HCEC 1CT (cell line): ENCODE data around the gene IP6K1.
"Not testable (repeated sequence)": the region's sequence is repeated elsewhere in the genome, so short reads cannot be mapped to it uniquely, and the experiment has no call there.

Experiments used
- DNase-seq: peaks from one replicate; pipeline ENCODE4 v3.0.0-alpha.2; 2017

The IP6K1 gene

DNA sequence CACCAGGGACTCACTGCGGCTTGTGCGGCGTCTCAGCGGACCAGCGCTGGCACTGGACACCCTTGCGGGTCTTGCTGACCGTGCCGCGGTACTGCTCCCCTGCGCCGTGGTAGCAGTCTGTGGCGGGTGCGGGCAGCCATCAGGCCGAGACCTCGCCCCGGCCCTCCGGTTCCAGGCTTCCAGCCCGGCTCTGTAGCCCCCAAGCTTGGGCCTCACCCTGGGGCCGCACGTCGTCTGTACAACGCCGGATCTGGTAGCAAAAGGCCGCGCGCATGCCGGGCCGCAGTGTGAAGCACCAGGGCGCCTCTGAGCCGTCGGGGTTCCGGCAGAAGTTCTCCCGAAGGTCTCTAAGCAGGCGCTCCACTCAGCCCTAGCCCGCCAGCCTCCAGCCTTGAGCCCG lies 100.5 kb downstream of the IP6K1 start:
- DNase-seq, result not testable (repeated sequence)

DNA sequence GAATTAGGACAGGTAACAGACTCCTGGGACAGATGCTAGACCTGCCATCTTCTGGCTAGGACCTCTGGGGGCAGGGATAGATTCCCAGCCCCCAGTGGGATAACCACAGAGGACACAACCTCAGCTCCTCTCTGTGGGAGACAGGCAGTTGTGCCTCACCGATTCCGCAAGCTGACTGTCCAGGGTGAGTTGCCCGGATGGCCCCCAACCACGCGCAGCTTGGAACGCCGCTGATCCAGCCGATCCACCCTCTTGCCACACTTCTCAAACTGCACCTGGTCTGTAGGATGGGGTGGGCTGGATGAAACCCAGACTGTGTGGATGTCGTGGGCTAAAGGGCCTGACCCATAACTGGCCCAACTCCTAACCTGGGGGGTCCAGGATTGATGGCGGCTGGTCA lies 101.2 kb downstream of the IP6K1 start:
- not testable (repeated sequence) for DNase-seq

DNA sequence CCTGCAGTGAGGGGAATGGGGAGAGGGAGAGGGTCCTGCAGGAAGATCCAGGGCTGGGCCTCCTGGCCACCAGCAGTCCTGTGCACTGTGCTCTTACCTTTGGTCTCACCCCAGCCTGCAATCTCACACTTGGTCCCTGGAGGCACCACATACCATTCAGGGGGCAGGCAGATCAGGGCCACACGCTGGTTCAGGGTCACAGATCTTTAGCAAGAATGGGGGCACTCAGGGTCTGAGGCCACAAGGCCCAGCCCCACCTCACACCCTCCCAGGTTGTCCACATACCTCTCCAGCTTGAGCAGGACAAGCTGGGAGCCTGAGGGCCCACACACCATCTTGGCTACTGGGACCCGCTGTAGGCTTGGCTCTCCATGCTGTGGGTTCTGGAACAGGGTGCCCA lies 101.9 kb downstream of the IP6K1 start:
- not testable (repeated sequence) for DNase-seq

DNA sequence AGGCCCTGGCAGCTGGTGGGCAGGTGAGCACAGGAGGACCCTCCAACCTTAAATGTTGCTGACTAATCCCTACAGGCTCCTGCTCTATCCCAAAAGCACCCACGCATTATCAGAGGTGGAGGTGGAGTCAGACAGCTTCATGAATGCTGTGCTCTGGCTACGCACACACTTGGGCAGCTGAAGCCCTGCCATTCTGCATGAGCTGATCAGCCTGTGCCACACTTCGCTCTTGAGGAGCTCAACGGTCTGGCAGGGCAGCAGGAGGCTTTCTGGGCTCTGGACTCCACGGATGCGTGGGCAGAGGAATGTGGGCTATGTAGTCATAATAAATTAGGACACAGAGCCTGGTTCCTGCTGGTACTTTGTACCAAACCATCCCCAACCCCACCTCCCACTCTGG lies 103.2 kb downstream of the IP6K1 start:
- no peak for DNase-seq

DNA sequence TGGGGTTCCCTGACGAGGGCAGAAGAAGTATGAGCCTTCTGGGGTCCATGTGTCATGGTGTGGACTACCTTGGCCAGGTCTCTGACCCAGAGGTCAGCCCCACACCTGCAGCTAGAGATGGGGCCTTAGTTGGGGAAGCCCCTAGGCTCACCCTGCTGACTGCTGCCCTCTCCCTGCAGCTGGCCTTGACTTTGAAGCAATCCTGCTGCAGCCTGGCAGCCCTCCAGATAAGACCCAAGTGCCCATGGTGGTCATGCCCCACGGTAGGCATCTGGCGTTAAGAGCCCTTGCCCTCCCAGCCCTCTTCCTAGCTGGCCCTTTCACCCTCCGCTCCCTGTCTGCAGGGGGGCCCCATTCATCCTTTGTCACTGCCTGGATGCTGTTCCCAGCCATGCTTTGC lies 104.8 kb downstream of the IP6K1 start:
- DNase-seq, result no peak

DNA sequence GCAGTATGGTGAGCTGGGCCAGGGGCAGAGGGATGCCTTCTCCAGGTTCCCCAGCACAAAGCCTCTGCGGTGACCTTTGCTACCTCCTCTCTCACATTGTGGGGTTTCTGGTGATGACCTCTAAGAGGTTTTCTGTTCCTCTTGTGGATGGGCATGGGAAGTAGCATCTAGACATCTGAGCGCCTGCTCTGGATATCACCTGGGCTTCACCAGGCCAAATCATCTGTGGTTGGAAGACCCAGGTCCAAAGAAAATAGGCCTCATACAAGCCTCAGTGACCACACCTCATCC lies 105.2 kb downstream of the IP6K1 start:
- DNase-seq, result no peak

DNA sequence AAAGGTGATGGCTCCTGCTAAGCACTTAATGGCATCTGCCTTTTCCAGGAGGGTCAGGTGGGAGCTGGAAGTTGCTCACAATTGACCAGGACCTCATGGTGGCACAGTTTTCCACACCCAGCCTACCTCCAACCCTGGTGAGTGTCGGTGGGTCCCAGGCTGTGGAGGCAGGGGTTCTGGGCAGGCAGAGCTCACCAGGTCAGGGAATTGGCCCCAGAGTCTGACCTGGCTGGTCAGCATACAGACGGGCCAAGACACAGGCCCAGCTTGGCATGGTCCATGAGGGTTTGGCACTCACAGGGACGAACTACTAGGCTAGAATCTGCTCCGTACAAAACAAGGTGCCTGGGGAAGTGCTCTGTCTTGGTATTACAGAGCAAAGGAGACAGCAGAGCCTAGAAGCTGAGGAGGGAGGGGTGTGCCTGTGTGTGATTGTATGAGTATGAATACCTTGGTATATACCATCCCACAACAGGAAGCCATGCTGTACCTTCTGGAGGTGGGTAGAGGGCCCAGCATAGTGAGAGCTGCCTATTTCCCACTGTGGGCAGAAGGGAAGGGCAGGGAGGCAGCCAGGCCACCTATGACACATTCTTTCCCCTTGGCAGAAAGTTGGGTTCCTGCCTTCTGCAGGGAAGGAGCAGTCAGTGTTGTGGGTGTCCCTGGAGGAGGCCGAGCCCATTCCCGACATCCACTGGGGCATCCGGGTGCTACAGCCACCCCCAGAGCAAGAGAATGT lies 105.7 kb downstream of the IP6K1 start:
- no peak for DNase-seq

DNA sequence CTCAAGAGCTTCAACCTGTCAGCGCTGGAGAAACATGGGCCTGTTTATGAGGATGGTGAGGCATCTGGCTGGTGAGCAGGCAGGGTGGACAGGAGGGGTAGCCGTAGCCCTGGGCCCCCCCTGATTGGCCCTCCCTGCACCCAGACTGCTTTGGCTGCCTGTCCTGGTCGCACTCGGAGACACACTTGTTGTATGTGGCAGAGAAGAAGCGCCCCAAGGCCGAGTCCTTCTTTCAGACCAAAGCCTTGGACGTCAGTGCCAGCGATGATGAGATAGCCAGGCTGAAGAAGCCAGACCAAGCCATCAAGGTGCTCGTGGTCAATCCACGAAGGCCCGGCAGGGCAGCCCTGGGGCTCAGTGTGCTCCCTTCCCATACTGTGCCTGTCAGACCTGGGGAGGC lies 110.4 kb downstream of the IP6K1 start:
- DNase-seq, result no peak

DNA sequence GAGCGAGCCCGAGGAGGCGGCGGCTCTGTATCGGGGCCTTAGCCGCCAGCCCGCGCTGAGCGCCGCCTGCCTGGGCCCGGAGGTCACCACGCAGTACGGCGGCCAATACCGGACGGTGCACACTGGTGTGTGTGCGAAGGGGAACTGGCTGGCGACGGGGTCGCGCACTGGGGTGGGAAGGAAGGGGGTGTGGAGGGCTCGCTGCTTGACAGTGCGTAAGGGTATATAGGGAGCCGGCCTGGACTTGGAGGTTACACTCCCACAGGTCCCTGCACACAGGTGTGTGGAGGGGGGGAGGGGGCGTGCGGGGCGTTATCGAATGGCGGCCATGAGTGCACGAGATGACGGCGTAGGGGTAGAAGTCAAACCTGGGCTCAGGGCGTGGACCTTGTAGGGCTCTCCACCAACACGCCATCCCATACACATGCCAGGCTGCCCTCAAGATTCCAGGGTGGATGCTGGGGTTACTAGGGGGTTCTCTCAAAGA lies 111.8 kb downstream of the IP6K1 start:
- DNase-seq, result no peak
